Brain microvascular endothelial cell (primary cell): Measurements from ENCODE around the gene METTL26.
A peak's percentile ranks its signal among the peaks of the same experiment; 100 is the strongest.

ENCODE experiments used
- DNase-seq: peaks from one replicate; pipeline ENCODE4 v3.0.0-alpha.2; 2020
- H3K27ac ChIP-seq: fragments of 250-450 bp; sonication (Bioruptor Pico); 2 replicates; pipeline ENCODE4 v1.5.1; 2020; ENCODE audit warnings: mild to moderate bottlenecking, moderate library complexity
- H3K27me3 ChIP-seq: fragments of 250-450 bp; sonication (Bioruptor Pico); replicated peaks from 2 replicates; pipeline ENCODE4 v1.5.1; 2020; ENCODE audit warnings: mild to moderate bottlenecking
- H3K36me3 ChIP-seq: fragments of 250-450 bp; sonication (Bioruptor Pico); replicated peaks from 2 replicates; pipeline ENCODE4 v1.5.1; 2020; ENCODE audit warnings: mild to moderate bottlenecking
- H3K4me3 ChIP-seq: 2 replicates; pipeline ENCODE4 v1.5.1; 2011; ENCODE audit warnings: low read depth, mild to moderate bottlenecking, control low read depth, low read length, moderate library complexity
- in situ Hi-C: cut with HindIII; loops from 2 replicates; pipeline ENCODE4 v1.10.0; 2017; ENCODE audit warnings: low sequenced_read_pairs, low pct_ligation_motif_present
- TF ChIP-seq, protein P1 (sequence below): IDR thresholded peaks from 2 replicates; pipeline ENCODE4 v1.5.1; 2011; ENCODE audit warnings: low read depth, mild to moderate bottlenecking, moderate library complexity, low read length, control low read depth, inconsistent platforms; ENCODE audit errors: missing control alignments

Gene METTL26

DNA sequence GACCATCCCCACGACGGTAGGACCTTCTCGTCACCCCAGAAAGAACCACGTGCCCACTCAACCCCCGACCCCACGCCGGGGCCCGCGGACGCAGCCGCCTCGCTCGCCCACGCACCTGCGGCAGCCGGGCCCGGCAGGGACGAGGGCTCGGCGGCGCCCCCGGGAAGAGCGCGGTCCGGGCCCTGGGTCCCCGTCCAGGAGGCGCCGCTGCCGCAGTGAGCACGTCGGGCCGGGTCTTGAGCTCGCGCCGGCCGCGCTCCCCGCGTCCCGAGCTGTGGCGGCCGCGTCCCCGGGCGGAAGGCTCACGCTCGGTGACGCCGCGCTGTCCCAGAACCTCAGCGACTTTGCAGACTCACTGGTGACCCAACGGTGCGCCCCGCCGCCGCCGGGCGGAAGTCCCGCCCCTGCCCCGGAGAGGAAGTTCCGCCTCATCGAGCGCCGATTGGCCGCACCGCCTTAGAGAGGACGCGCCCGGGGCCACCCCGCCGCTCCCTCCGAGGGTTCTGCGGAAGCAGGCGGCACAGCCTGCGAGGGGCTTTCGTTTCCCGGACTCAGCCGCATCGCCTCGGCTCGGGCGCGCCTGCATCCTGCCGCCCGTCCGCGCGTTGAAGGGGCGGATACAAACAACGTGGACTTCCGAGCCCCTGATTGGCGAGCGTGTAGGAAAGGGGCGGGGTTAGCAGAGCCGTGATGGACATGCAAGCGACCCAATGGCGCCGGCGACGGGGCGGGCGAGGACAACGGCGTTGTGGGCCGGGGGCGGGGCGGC is 47.0 kb downstream of the METTL26 start:
- DNase-seq: peak; percentile 92
- H3K27me3 ChIP-seq: no peaks in the 10 kb centered on the region
- H3K36me3 ChIP-seq: no peaks in the 10 kb centered on the region
- H3K27ac ChIP-seq: peak overlapping the region; percentile 96
- in situ Hi-C loops: no loop called here
- TF ChIP-seq, protein P1, sequence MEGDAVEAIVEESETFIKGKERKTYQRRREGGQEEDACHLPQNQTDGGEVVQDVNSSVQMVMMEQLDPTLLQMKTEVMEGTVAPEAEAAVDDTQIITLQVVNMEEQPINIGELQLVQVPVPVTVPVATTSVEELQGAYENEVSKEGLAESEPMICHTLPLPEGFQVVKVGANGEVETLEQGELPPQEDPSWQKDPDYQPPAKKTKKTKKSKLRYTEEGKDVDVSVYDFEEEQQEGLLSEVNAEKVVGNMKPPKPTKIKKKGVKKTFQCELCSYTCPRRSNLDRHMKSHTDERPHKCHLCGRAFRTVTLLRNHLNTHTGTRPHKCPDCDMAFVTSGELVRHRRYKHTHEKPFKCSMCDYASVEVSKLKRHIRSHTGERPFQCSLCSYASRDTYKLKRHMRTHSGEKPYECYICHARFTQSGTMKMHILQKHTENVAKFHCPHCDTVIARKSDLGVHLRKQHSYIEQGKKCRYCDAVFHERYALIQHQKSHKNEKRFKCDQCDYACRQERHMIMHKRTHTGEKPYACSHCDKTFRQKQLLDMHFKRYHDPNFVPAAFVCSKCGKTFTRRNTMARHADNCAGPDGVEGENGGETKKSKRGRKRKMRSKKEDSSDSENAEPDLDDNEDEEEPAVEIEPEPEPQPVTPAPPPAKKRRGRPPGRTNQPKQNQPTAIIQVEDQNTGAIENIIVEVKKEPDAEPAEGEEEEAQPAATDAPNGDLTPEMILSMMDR: no peak
- peak overlapping the region; percentile 87 for H3K4me3 ChIP-seq

DNA sequence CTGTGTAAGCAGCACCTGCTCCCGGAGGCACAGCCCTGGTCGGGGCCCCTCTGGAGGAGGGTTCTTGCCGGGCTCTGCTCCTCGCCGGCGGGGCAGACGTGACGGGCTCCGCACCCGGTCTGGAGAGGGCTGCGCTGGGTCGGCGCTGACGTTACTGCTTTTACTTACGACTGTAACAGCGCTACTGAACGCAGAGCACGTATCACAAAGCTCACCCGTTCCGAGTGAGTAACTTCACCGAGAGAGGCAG is 47.5 kb downstream of the METTL26 start:
- Histone ChIP-seq H3K36me3 (no peaks in the 10 kb centered on the region), H3K27me3 (no peaks in the 10 kb centered on the region), H3K4me3 (peak overlapping the region; percentile 87), H3K27ac (peak overlapping the region; percentile 96)
- in situ Hi-C loops: no loop called here
- TF ChIP-seq, protein P1: no peak
- DNase-seq: peak; percentile 62

DNA sequence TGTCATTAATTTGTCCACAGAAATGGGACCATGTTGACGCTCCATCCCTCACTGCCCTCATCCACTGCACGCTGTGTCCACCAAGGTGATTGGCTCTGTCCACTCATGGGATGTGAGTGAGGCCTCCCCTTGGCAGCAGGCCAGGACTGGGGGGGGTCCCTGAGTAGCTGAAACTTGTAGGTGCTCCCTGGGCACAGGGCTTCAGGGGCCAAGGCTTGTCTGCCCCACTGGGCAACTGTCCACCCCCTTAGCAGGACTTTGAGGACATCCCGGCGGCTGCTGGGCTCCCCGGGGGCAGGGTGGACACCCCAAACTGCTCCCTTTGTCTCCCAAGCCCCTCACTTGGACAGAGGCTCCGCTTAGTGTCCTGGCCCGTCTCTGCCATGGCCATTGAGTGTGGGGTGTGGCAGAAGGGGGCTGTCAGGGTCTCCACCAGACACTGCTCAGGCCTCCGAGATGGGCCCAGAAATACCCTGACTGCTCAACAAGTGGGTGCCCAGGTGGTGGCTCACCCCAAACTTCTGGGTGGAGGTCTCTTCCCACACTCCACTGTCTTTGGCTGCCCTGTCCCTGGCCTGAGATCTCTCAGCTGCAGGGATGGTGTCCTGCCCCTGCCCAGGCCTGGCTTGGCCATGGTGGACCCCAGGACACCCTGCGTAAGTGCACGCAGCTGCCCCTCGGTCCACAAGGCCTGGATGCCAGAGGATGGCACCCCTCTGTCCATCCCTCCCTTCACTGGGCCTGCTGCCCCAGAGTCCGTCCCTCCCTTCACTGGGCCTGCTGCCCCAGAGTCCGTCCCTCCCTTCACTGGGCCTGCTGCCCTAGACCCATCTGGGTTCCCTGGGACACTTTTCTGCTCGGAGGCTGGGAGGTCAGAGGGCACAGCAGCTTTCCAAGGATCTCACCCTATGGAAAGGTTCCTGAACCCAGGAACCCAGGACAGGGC is 49.2 kb downstream of the METTL26 start:
- in situ Hi-C loops: no loop called here
- no peak overlapping the region for H3K4me3 ChIP-seq
- no peak for DNase-seq
- TF ChIP-seq, protein P1: no peak
- H3K27ac ChIP-seq: no peak overlapping the region
- no peaks in the 10 kb centered on the region for H3K36me3 ChIP-seq
- H3K27me3 ChIP-seq: no peaks in the 10 kb centered on the region

DNA sequence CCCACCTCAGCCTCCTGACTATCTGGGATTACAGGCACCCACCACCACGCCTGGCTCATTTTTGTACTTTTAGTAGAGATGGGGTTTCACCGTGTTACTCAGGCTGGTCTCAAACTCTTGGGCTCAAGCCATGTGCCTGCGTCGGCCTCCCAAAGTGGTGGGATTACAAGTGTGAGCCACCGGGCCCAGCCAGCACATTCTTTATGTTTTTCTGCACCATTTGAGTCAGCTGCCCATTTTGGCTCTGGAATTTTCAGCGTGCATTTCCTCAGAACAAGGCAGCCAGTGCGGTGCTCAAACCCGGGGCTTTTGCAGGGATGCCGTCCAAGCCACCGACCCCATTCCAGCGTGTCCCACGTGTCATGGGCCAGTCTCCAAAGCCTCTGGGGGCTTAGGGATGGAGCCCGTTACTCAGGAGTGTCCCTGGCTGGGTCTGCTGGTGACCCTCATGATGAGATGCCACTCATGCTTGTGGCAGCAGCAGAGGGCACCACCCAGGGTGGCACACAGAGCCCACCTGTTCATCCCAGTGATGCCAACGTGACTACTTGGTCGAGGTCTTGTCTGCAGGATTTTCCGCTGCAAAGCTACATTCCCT is 50.0 kb downstream of the METTL26 start:
- Histone ChIP-seq H3K4me3 (no peak overlapping the region), H3K36me3 (no peaks in the 10 kb centered on the region), H3K27ac (no peak overlapping the region), H3K27me3 (no peaks in the 10 kb centered on the region)
- in situ Hi-C loops: no loop called here
- no peak for DNase-seq
- TF ChIP-seq, protein P1: no peak

DNA sequence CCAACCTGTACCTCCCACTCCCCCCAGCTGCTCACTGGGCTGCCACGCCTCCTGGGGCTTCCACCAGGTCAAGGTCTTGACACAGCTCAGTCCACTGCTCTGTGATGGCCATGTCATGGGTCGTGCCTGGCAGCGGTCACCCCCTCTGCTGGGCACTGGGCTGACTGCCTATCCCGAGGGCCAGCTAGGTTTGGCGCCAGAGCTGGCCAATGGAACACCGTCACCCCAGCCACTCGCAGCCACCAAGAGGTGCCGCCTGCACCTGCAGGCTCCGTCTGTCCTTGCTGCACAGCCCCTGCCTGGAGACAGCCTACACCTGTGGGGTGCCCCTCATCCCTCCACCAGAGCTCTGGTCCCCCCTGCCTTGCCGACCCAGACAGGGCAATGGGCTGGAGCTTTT is 50.8 kb downstream of the METTL26 start:
- TF ChIP-seq, protein P1: no peak
- Histone ChIP-seq H3K36me3 (no peaks in the 10 kb centered on the region), H3K4me3 (no peak overlapping the region), H3K27me3 (no peaks in the 10 kb centered on the region), H3K27ac (no peak overlapping the region)
- DNase-seq: no peak
- in situ Hi-C loops: no loop called here
